NCI-H1092 (cell line): Measurements from ENCODE around the gene CELF4.
"Not testable (repeated sequence)": the region's sequence is repeated elsewhere in the genome, so short reads cannot be mapped to it uniquely, and the experiment has no call there.

Experiments
- DNase-seq: peaks from one replicate; lab custom pipeline; 2025; lab: John Stamatoyannopoulos, UW

Gene CELF4

DNA sequence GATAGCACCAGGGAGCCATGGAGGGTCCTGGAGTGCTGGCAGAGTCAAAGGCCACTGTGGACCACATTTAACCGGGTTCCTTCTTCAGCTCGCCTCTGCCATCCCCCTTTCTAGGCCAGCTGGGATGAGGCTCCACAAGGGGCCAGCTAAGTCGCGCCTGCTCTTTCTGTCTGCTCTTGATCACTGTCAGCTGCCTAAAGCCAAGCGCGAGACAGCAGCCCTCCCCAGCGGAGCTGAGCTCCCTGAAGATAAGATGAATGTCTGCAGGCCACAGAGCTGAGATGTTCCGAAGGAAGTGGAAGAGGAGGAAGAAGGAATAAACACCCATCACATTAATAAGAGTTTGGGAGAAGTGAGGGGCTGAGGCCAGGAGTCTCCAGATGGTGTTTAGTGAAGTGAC, 99.6 kb downstream of the CELF4 start:
- no peak for DNase-seq

DNA sequence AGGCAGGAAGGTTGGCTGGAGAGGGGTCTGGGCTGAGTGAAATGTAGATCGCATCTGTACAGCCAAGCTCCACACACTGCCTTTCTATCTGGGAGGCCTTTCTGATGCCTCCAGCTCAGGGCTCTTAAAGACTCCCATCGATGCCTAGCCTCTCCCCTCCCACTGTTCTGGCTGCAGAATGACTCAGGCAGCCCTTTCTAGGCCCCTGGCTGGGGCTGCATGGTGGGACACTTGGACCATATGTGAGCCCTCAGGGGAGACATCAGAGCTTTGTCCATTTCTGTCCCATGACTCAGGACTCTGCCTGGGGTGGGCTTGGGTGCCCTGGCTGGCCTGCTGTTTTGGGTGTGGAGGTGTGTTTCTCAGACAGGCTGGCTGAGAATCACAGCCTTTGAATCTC, 101.3 kb downstream of the CELF4 start:
- no peak for DNase-seq

DNA sequence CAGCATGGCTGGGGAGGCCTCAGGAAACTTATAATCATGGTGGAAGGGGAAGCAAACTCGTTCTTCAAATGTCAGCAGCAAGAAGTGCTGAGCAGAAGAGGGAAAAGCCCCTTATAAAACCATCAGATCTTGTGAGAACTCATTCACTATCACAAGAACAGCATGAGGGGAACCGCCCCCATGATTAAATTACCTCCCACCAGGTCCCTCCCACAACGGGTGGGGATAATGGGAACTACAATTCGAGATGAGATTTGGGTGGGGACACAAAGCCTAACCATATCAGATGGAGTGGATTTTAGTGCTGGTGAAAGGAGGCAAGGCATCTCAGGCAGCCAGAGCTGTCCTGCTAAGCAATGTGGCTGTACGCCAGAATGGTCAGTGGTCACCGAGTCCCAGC, 104.3 kb downstream of the CELF4 start:
- DNase-seq: not testable (repeated sequence)

DNA sequence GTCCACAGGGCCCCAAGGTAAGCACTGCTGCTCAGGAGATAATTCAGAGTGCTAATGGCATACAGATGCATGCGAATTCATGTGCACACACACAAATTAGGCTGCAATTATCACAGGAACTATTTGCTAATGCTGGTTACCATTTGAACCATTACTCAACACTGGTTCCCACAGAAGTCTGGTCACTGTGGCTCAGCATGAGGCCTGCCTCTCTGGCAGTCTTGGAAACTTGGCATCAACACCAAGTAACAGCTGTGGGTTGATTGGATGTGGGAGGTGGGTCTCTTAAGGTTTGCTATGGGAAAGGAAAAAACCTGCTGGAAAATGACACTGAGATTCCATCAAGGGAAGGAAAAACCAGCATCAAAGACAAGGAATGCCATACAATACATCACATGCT, 105.0 kb downstream of the CELF4 start:
- DNase-seq: no peak

DNA sequence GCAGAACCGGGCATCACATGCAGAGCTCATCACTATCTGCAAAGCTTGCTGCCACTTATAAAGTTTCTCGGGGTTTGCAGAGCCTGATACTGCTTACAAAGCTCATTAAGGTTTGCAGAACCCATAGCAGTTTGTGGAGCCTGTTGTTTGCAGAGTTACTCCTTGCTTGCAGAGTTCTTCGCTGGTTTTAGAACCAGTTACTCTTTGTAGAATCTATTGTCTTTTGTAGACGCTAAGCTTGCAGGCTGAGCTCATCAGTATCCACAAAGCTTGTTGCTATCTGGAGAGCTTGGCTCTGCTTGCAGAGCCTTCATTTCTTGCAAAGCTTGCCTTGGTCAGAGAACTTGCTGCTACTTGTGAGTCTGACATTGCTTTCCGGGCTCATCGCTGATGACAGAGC, 106.9 kb downstream of the CELF4 start:
- no peak for DNase-seq

DNA sequence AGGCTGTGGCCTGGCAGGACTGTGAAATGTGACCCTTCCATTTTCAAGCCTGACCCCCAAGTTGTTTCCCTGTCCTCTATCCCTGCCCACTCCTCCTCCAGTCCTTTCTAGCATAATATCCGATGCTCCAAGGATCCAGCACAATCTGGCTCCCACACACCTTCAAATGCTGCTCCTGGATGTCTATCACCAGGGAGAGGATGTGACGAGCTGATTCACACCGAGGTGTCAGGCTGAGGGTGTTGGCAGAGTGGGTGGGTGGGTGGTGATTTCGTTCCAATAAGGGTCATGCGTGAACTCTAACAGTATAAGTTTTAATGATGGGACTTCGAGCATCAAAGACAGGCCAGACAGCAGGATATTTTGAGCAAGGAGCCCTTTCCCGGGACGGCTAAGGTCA, 107.8 kb downstream of the CELF4 start:
- DNase-seq: no peak

DNA sequence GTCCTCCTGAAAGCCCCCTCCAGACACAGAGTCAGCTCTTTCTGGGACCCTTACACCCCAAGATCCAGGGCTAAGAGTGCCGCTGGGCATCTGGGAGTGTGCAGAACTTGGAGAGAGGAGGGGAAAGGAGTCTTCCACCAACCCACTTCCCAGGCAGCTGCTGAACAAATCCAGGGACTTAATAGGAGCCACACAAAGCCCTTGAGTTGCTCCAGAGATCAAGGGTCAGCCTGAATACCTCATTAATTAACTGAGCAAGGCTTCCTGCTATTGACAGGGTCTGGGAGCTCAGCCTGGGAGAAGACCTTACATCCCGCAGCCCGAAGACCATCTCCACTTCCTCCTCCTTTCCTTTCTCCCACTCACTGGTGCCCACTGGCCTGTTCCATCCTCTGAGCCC, 108.3 kb downstream of the CELF4 start:
- DNase-seq: no peak

DNA sequence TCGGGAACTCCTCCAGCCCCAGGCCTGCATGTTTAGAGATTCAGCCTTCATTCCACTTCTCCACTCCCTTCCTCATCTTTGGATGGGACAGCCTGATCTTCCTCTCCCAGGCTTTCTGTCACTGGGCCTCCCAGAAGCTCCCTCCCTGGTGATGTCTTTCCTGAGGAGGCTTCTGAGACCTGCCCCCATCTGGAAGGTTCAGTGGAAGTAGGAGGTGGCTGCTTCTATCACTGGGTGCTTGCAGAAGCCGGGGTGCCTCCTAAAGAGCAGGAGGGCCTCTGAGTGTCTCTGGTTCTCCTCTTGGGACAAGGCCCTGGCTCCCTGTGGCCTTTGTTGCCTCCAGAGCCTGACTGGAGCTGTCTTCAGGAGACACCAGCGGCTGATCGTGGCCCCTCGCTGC, 108.7 kb downstream of the CELF4 start:
- no peak for DNase-seq

DNA sequence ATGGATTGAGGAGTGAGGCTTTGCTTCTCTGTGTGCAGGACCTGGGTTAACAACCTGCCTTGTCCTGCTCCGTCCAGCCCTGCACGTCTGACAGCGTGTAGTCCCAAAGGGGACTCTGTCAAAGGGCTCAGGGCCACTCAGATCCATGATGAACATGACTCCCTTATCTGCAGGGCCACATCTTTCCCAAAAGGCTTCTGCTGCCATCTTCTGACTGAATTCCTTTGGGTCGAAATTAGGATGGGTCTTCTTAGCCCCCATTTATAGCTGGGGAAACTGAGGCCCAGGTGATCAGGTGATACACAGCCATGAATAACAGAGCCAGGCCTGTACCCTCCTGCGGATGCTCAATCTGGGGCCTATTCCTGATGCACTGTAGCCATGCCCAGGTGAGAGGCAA, 109.2 kb downstream of the CELF4 start:
- DNase-seq: no peak

DNA sequence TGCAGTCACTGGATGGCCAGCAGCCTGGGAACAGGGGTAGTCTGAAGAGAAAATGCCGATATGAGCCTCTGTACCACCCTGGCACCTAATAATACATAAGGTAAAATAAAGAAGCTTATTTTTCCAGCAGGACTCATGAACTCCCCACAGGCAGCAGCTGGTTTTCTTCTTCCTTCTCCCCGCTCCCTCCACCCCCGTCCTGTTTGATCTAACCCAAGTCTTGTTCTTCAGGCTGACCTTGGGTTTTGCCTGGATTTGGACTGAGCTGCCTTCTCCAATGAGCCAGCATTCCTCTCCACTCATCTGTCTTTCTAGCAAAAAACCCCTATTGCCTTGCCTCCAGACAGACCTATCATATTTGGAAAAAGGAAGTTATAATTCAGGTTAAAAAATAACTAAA, 111.8 kb downstream of the CELF4 start:
- DNase-seq: no peak

DNA sequence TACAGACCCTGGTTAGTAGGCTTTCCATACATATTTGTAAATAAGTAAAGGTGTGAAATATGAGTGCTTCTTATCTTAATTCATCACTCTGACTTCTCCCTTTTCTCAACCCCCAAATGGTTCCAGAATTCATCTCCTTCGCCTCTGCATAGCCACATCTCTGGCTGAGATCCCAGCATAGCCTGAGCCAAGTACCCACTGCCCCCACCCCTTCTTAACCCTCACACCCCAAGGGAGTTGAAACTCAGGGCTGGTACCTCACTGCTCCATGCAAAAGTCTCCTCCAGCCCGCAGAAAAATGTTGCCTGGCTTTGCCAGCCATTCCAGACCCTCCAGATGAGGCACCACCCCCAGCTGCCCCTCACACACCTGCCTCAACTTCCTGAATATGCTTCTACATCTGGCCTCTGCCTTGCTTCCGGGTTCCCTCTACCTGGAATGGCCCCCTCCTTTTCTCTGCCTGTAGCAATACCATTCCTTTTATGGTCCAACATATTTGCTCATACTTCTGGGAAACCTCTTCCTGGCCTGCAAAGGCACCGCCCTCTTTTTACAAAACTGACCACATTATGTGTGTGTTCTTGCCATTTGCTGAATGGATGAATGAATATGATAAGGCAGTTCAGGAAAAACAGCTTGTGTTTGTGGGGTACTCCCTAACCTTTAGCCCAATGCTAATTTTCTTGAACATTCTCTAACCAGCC, 112.8 kb downstream of the CELF4 start:
- no peak for DNase-seq

DNA sequence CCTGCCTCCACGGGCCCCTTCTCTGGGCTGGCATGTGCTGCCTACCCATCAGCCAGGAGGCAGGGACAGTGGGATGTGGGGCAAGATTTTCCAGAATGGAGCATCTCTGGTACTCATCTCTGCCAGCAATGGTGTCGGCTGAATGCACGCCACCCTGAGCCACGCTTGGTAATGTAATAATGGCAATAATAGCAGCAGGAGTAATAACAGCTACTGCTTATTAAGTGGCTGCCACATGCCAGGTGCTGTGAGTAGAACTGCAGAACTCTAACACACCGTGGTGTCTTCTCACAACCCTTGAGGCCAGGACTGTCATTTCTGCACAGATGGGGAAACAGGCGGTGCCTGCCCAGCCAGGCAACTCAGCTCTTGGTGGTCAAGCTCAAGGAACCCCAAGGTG, 113.6 kb downstream of the CELF4 start:
- DNase-seq: no peak

DNA sequence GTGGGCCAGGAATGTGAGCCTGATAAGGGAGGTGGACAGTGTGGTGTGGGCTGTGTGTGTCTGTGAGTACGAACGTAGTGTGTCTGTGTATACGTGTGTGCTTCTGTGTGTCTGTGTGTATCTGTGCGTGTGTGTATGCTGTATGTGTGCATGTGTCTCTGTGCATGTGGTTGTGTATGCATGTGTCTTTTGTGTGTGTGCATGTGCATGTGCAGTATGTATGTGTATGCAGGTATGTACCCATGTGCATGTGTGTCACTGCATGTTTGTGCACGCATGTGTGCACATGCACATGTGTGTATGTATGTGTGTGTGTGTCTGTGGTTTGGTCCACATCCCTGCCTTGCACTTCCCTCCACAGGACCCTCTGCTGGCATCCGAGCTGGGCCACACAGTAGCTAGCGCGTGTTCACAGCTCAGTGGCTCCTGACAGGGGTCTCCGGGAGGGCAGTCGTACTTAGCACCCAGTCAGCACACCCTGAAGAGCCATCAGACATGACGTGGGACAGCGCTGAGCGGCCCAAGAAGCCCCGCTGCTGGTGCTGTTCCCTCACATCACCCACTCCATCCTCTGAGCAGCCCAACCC, 114.3 kb downstream of the CELF4 start:
- DNase-seq: no peak

DNA sequence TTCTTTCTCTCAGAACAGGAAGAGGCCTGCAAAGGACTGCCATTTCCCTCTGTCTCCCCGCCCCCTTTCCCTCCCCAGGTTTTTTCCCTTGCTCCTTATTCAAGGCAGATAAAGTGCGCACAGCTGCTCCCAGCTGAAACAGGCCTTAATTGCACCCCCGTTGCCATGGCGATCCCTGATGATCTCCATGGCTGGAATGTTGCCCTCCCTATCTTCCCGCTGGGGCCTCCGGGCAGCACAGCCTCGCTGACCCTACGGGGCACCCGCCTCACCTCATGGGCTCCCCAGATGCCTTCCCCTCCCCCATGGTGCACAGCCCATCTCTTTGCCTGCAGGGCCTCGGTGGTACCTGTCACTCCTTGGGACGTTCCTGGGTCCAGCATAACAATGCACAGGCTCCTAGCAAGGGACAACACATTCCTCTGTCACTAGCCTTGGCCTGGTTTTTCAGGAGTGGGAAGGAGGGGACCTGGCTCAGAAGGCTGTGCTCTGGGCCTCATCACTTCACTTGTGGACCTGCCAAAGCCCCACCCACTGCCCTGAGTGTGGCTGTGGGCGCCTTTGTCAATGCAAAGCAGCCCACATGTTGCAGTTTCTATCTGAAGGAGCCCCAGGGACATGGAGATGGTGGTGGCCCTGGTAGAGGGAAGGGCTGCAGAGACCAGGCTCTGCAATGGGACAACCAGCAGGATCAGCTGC, 115.0 kb downstream of the CELF4 start:
- peak; percentile 78 for DNase-seq

DNA sequence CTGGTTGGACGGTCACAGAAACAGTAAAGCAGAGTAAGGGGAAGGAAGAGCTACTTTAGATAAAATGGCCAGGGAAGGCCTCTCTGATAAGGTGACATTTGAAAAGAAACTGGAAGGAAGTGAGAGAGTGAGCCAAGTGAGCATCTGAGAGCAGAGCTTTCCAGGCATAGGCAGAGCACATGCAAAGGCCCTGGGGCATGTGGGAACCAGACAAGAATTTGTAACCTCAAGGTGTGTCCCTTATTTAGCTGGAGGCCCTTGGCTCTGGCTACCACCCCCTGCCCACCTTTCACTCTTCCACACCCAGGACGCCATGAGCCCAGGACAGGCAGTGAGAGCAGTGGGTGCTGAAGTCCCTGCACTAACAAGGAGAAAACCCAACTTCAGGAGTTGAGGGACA, 116.0 kb downstream of the CELF4 start:
- DNase-seq: no peak

DNA sequence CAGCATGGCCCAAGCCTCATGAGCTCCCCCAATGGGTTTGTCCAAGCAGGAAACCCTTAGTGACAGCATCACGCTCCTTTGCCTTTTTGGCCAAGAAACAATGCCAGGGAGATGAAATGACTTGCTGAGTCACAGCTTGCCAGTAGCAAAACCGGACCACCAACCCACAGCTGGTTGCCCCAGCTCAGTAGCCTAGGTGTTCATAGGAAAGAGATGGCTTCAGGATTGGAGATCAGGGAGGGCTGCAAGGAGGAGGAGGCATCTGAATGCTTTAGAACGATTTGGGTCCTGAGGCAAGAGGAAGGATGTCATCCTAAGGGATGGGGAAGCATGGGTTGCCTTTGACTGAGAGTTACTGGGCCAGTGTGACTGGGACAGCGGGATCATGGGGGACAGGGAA, 116.7 kb downstream of the CELF4 start:
- no peak for DNase-seq

DNA sequence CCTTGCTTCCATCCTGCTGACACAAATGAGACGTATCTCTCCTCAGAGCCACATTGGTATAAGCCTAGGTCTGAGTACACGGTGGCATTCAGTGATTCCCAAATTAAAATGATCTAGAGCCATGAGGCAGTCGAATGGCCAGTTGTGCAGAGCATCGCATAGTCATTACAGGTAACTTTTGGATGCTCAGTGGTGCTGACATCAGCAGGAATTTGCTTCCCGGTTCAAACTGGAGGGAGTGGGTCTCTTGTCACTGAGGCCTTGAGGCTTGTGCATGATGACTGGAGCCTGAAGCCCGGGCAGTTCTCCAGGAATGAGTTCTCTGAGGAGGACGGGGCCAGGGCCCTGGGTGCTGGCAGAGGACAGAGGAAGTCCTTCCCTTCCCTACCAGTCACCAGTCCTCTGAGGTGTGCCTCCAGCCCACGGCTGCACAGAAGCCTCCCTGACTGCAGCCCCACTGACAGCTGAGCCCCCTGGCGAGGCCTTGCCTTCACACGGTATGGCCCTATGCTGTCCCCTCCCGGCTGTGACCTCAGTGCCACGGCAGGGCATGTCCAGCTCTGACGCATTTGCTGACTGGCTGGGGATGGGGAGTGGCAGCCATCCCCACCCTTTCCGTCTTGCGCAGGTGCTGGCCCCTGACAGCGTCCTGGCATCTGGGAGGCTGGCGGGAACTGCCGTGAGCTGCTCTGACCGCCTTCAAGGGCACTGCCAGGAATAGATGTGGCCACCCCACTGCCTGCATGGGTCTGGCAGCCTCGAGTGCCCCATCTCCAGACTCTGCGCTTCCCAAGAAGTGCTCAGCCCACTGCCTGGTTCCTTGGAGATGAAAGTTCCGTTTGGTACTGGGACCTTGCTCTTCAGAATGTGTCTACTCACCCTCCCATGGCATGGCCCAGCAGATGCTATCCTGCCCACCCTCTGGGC, 117.4 kb downstream of the CELF4 start:
- no peak for DNase-seq

DNA sequence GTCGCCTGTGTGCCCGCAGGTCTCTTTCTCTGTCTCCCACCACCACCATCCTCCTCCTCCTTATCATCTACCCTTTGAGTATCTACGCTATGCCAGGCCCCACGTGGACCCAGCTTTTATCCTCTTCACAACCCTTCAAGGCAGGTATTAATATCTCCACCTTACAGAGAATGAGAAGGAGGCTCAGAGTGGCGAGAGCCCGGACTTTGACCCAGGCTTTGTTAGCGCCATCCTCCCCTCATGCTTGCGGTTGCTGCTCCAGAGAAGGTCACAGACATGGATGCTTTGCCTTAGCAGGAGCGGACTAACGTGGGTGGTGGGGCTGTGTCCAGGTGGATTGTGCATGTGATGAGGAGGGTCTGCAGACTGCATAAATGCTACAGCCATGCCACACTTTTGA, 119.8 kb downstream of the CELF4 start:
- DNase-seq: no peak

DNA sequence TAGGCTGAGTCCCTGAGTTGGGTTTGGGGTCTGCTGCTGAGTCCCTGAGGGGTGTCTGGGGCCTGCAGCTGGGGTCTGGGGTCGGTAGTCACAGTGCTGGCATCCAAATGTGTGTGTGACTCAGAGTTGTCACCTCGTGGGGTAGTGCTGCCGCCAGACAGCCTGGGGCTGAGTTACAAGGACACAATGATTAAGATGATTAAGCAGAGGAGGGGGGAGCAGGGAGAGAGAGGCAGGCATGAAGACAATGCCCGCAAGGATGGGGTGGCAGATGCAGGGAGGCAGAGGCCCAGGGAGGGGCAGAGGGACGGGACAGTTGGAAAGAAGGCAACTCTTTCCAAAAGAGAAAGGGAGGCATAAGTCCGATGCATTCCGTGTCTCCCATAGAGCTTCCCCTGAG, 120.2 kb downstream of the CELF4 start:
- no peak for DNase-seq

DNA sequence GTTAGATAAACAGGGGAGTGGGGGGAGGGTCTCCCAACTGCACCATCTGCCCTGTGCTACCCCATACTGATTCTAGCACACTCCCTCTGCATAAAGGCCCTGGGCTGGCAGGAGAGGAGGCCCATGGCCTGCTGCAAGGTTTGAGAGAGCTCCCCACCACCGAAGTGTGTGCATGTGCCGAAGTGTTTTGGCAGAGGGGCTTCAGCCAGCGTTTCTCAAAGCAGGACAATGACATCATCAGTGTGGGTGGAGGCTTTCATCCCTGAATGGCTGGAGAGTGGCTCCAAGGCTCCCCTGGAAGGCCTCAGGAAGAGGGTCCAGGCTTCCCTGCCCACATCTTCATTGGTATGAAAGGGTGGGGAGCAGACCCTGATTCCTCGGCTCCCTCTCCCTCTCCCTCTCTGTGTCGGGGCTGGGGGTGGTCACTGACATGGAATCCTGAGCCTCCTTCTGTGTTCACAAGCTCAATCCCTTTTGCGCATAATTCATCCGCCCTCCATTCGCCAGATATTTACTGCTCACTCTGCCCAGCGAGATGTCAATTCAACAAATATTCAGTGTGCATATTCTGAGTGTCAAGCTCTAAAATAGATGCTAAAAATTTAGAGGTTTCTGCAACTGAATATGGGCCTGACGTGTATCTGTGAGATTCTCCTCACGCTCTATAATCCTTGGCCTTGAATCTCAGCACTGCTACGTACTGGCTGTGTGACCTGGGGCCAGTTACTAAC, 122.1 kb downstream of the CELF4 start:
- no peak for DNase-seq

DNA sequence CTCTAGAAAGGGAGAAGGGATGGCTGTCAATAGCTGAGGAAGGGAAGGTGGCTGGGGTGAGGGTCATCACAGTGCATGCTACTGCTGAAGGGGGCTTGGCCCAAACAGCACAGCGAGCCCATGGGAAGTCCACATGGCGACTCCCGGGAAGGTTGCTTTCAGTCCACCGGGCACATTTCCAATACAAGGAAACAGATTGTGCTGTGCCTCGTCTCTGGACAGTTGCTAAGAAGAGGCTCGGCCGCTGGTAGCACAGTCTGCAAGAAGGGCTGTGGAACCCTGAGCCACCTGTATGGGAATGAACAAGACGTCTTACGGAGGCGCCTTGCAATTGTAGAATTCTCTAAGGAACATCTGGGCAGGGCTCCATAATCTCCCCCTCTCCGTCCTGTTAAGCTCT, 123.1 kb downstream of the CELF4 start:
- DNase-seq: no peak

DNA sequence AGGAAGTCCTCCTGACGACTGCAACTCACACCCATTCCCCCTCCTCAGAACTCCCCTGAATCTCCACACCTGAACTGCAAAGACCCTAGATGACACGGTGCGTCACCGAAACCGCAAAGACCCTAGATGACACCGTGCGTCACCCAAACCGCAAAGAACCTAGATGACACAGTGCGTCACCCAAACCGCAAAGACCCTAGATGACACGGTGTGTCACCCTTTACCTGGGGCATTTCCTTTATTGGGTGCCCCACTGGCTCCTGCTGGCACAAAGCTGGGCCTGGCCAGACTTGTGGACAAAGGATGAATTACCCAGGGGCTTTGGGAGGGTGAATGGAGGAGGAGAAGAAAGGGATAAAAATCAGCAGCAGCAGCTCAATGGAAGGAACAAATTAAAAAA, 123.8 kb downstream of the CELF4 start:
- DNase-seq: no peak
